Measurements from ENCODE around the gene FBXO40. TPM values are rescaled to one million over a fixed set of nuclear protein-coding genes. Genes with fewer than 3 reads are reported as not detected.
"Not testable (repeated sequence)": the region's sequence is repeated elsewhere in the genome, so short reads cannot be mapped to it uniquely, and the experiment has no call there.

FBXO40 gene, protein sequence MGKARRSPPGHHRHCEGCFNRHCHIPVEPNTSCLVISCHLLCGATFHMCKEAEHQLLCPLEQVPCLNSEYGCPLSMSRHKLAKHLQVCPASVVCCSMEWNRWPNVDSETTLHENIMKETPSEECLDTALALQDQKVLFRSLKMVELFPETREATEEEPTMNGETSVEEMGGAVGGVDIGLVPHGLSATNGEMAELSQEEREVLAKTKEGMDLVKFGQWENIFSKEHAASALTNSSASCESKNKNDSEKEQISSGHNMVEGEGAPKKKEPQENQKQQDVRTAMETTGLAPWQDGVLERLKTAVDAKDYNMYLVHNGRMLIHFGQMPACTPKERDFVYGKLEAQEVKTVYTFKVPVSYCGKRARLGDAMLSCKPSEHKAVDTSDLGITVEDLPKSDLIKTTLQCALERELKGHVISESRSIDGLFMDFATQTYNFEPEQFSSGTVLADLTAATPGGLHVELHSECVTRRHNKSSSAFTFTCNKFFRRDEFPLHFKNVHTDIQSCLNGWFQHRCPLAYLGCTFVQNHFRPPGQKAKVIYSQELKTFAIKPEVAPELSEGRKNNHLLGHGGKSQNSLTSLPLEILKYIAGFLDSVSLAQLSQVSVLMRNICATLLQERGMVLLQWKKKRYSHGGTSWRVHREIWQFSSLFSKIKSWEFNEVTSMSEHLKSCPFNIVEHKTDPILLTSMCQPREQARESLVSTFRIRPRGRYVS
- 2.2 TPM for total RNA-seq (ENCODE audit: insufficient read depth, low replicate concordance)

DNA sequence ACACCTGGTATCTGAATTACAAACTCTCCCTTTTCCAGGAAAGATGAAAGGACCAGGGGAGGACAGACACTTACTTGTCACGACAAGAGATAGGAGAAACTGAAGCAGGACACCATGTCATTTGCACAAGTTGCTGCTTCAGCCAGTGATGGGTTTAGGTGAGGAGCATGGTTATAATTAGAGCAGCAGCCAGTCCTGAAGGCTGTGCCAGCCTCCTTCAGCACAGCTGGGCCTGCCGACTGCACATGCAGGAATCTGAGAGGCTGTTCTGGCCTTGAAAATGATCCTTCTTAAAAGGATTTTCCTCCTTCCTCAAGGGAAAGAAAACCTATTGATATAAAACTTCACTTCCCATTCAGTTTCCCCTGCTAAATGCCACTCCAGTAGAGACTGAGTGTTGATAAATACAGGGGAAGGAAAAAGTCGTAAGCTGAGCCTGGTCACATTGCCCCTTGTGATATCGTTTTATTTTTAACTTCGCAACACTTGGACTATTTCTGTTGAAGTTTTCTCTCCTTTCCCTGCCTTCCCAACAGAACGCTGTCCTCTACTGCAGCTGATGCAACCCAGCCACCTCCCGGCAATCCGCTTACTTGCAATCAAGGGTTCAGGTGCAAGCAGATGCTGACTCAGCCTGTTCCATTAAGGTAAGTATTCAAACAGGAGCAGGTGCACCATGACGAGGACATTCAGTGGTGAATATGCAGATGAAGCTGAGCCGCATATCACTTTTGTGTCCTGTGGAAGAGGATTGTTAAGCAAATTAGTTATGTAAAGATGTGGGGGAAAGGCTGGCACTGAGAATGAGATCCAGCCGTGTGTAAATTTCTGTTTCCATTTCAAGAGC lies at the start of gene FBXO40:
Gene FBXO40 (plus strand): TSS at position 524 of the 847 bp plus-strand sequence. CDS start 27,197 bp downstream, outside the sequence.
- DNase-seq (ENCODE audit: low spot score): peak; percentile 3

DNA sequence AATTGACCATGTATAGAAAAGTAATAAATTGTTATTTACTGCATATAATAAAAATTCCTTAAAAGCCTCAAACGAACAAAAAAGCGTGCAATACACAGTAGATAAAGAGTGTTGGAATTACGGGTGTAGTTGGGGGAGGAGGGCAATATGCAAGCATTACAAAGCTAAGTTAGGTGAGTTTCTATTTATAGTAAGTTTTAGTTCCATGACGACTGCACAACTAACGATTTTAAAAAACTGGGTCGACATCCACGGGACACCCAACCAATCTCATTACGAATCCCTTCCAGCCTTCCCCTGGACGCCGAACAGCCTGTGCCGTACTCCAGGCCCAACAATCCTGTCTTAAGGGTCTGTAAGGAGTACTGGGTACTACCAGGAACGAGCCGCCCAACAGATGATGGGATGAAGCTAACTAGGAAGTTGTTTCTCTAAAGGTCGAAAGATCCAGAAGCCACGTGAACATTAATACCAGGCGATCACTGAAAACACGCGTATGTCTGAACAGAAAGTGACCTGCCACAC lies 48.1 kb upstream of the FBXO40 start:
- DNase-seq (ENCODE audit: low spot score): peak; percentile 8

DNA sequence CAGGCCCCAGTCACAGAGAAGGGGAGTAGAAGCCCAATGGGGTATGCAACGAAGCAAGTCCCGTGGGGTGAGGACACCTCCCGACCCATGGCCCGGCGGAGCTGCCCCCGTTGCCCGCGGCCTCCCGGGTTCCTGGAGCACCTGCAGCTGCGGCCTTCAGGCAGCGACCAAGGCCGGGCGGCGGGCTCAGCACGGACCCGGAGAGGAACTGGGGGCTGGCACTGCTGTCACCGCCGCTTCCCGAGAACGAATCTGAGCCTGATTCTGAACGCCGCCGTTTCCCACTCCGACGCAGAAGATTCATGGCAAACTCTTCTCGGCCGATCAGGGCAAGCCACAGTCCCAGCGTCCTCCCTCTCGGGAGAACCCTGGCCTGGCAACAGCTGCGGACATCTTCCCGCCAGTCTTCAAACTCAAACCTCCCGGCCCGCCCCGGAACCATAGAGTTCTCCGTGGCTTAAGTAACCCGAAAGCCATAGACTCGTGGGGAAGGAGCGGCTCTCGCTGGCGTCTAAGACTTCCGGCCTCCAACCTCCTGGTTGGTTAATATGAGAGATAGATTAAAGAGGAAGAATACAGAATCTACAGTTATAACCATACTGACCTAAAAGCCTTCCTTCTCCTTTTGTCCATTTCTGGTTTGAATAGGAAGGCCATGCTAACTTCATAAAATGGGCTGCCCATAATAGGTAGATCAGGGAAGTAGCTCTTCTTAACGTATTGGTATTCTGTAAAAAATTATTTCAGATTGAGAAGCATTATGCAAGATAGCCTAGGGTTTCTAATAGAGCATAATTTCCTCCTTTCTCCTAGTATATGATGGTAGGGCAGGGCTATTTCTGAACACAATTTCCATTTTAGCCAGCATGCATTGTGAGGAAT lies 47.4 kb upstream of the FBXO40 start, which contains the start of gene POLQ:
Gene POLQ (minus strand): TSS at position 415 of the 882 bp plus-strand sequence. CDS start 111 bp downstream, at position 304.
- peak; percentile 97 for DNase-seq (ENCODE audit: low spot score)

DNA sequence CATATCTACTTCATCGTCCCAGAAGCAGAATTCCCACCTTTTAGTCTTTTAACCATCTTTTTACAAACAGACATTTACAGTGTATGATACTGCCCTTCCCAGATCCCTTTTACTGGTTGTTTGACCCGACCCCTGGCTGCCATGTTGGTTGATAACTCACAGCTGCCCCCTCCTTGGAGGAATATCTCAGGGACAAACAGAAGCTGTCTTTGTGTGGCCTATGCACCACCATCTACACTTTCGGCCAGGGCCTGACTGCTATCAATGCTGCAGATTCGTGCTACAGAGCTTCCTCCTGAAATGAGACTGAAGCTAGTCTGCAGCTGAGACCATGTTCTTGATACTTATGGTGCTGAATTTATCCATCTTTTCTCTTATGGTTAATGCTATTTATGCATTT lies 40.8 kb upstream of the FBXO40 start:
- DNase-seq (ENCODE audit: low spot score): no peak

DNA sequence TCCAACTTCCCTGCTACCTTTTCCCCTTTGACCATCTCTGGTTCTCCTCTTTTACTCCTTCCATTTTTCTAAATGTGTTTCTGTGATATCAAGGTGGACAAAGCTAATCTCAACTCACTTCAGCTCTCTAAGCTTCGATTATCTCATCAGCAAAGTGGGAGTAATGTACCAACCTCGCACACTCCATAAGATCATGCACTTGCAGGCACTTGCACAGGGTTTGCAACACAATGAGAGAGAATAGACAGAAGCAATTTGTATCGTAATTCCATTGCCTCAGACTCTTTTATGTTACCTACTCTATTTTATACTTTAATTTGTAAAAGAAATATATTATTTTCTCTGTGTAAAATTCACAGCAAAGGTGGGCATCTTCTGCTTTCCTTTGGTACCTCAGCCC lies 40.4 kb upstream of the FBXO40 start:
- DNase-seq (ENCODE audit: low spot score): no peak

DNA sequence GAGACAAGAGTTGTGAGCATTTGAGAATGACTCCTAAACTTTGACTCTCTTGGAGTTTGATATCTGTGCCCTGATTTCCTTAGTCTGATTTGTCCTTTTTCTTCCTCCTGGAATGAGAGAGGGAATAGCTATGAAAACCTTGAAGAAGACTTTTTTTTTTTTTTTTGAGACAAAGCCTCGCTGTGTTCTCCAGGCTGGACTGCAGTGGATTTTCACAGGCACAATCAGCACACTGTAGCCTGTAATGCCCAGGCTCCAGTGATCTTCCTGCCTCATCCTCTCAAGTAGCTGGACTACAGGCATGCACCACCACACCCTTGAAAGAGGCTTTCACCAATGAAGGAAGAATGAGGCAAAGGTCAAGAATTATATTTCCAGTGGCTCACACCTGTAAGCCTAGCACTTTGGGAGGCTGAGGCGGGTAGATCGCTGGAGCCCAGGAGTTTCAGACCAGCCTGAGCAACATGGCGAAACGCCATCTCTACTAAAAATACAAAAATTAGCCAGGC lies 35.7 kb upstream of the FBXO40 start:
- no peak for DNase-seq (ENCODE audit: low spot score)

DNA sequence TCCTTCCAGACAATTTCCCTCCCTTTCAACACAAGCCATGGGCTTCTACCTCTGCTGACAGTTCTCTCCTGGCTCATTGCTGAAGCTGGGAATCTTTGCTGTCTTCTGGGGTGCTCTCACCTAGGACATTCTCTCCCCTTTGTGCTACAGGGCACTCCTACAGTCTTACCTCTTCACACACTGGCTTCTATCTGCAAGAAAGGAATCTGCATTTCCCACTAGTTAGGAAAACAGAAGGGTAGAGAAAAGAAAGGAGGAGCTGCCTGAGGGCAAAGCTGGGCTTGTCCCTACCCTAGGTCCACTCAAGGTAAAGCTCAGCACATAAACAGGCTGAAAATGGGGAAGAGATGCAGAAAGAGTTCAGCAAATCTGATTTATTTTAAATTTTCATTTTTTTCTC lies 31.0 kb upstream of the FBXO40 start:
- DNase-seq (ENCODE audit: low spot score): no peak

DNA sequence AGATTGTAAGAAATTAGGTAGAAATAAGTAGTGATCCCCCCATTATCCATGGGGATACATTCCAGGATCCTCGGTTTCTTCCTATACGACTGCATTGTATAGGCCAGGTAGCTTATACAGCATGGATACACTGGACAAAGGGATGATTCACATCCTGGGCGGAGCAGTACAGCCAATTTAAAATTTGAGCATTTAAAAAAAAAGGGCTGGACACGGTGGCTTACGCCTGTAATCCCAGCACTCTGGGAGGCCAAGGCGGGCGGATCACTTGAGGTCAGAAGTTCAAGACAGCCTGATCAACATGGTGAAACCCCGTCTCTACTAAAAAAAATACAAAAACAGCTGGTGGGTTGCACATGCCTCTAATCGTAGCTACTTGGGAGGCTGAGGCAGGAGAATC lies 26.4 kb upstream of the FBXO40 start:
- DNase-seq (ENCODE audit: low spot score): no peak

DNA sequence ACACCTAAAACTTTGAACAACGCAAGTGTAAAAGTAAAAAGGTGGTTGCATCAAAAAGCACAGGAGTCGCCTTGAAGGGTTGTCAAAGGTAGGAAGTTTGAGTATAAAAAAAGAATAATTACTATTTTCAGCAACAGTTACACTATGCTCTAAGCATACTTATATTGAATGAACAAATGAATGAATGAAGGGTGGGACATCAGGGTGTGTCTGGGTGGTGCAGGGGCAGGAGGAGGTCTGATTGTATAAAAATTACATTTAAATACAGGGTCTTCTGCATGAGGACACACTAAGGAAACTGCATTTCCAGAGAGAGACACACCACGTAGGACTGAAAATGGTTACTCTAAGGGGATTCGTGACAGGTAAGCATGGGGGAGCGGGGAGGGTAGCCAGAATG lies 25.5 kb upstream of the FBXO40 start, which contains the start of gene ARGFX:
Gene ARGFX (plus strand): TSS at position 301 of the 400 bp plus-strand sequence. CDS start 2,765 bp downstream, outside the sequence.
- no peak for DNase-seq (ENCODE audit: low spot score)

DNA sequence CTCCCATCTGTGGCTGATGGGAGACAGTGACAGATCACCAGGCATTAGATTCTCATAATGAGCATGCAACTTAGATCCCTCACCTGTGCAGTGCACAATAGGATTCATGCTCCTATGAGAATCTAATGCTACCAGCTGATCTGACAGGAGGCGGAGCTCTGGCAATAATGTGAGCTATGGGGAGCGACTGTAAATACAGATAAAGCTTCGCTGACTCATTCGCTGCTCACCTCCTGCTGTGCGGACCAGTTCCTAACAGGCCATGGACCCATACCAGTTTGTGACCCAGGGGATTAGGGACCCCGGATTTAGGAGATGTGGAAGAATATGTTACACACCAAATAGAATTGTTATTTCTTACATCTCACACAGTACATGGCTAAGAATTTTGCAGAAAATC lies 18.7 kb upstream of the FBXO40 start:
- no peak for DNase-seq (ENCODE audit: low spot score)

DNA sequence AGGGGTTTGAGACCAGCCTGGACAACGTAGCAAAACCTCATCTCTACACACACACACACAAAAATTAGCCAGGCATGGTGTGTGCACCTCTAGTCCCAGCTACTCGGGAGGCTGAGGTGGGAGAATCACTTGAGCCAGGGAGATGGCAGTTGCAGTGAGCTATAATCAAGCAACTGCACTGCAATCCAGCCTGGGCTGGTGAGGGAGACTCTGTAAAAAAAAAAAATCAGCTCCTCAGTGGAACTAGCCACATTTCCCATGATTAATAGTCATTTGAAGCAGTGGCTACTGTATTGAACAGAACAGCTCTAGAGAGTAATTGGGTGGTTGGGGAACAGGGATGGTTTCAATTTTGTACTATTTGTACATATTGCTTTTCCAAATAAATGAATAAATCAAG lies 11.5 kb upstream of the FBXO40 start:
- DNase-seq (ENCODE audit: low spot score): no peak

DNA sequence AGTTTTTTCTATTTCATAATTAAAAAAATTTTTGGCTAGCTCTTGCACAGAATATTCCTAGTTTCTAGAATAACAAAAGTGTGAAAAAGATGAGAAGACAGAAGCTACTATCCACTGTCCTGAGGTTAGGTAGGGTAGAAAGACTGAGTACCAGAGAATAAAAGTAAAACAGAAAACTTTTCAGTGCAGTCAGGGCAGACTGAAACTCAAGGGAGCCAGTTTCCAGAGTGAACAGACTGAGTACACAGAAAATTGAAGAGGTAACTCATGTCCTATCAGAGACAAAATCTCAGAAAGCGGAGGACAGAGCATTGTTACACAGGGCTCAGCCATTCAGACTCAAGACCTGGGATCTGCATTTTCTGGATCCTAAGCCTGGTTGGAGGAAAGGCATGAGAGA lies 8.8 kb upstream of the FBXO40 start:
- DNase-seq (ENCODE audit: low spot score): no peak

DNA sequence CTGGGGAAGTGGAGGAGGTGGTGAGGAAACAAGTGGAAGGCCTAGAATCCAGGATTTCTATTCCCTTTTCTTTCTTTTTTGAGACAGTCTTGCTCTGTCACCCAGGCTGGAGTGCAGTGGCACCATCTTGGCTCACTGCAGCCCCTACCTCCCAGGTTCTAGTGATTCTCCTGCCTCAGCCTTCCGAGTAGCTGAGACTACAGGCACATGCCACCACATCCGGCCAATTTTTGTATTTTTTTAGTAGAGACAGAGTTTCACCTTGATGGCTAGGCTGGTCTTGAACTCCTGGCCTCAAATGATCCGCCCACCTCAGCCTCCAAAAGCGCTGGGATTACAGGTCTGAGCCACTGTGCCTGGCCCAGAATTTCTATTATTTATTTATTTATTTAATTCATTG lies 627 bp downstream of the FBXO40 start:
- not testable (repeated sequence) for DNase-seq (ENCODE audit: low spot score)

DNA sequence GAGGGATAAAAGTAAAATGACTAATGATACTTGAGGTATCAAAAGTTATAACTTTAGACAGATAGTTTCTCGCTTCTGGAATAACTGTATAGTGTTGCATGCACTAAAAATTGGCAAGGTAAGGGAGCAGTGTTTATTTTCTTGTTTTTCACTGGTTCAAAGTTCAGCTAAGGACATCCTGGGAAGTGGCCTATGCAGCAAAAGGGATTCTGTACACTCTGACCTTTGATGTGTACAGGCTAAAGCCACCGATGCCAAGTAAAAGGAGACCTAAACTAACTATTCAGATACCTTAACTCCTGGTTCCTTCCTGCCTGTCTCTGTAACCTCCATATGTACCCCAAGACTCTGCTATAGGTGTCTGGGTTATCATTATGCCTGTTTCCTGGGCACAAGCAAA lies 1.7 kb downstream of the FBXO40 start:
- DNase-seq (ENCODE audit: low spot score): no peak

DNA sequence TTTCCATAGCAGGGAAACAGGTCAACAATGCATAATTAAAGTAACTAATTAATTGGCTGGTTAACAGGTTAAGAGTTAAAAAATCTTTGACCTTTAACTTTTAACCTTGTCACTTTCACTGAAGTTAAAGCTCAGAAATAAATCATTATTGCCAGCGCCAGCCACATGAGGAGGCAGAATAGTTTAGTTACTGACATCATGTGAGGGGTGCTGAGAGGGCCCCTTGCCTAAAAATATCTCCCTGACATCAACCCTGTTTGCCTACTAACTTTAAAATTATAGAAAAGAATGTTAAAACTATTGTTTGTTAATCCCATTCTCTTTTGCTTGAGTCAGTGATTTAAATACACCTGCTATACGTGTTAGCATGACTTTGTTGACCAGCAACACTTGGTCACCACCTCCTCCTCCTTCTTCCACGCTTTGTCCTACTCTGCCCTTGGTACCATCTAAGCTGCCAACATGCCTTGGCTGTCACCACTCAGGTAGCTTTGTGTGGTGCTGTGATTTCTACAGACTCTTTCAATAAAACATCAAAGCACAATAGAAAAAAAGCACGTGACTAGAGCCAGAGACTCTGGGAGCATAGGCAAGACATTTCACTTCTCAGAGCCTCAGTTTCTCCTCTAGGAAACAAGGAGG lies 2.7 kb downstream of the FBXO40 start:
- DNase-seq (ENCODE audit: low spot score): no peak

DNA sequence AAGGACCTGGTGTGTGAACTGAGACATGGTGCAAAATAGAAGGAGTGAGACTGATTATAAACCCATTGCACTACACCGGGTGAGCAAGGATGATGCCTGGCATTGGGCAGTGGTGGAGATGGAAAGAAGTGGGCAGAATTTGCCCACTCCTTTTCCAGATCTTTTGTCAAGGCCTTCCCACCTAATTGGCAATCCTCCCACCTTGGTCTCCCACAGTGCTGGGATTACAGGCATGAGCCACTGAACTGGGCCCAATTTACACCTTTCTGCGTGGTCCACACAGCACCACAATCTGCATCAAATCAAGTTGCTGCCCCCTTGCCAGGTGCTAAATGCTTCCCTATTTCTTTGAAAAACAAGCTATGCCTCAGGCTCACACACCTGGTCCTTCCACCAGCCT lies 5.4 kb downstream of the FBXO40 start:
- DNase-seq (ENCODE audit: low spot score): no peak

DNA sequence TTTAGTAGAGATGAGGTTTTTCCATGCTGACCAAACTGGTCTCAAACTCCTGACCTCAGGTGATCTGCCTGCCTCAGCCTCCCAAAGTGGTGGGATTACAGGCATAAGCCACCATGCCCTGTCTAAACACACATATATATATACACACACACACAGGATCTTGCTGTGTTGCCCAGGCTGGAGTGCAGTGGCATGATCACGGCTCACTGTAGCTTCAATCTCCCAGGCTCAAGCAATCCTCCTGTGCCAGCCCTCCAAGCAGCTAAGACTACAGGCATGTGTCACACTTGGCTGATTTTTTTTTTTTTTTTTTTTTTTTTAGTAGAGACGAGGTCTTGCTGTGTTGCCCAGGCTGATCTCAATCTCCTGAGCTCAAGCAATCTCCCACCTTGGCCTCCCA lies 6.7 kb downstream of the FBXO40 start:
- DNase-seq (ENCODE audit: low spot score): not testable (repeated sequence)

DNA sequence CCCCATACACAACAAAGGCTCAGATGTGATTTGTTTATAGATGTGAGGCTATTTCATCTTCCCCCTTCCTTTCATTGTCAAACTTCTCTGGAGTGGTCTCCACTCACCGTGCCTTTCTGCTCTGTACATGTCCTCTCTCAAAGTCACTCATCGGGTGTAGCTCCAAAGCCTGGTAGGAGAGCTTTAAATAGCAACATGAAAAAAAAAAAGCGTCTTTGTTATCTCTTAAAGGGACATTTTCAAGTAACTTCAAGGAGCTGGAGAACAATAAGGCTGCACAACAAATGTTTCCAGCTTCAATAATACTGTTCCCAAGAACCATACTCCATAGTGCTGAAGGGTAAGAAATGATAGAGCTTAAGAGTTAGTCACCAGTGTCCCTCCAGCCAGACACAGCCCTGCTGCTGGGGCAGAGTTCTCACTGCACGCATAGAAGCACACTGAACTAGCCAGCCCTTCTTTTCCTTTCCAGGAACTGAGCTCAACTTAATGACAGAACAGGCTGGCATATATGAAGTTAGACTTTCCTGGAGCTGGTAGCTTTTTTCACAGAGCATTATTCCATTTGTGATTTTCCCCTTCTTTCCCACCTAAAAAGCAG lies 8.1 kb downstream of the FBXO40 start:
- DNase-seq (ENCODE audit: low spot score): no peak

DNA sequence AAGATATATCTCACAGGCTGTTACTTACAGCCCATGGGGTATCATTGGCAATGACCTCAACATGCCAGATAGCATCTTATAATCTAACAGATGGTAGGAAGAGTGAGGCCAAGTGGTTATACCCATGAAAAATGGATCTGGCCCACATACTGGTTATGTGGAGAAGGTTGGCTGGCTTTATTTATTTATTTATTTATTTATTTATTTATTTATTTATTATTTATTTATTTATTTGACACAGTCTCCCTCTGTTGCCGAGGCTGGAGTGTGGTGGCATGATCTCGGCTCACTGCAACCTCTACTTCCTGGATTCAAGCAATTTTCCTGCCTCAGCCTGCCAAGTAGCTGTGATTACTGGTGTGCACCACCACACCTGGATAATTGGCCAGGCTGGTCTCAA lies 11.6 kb downstream of the FBXO40 start:
- no peak for DNase-seq (ENCODE audit: low spot score)
